ENCODE data around the gene FUT4.

DNA sequence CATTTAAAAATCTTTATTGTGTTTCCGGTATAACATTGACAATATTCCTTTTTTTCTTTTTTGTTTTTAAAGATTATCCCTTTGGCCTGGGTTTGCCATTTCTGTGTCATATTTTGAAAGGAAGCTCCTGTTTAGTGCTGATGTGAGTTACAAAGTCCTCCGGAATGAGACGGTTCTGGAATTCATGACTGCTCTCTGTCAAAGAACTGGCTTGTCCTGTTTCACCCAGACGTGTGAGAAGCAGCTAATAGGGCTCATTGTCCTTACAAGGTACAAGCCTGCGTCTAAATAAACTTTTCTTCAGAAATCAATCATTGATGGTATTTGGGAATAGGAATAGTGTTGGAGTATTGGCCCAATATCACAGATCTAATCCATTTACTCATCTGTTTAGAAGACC lies 43.3 kb downstream of the FUT4 start:
- no peak for TF ChIP-seq POLR2AphosphoS5 (IDR thresholded peaks at IDR 0.05)
- TF ChIP-seq, protein P1, sequence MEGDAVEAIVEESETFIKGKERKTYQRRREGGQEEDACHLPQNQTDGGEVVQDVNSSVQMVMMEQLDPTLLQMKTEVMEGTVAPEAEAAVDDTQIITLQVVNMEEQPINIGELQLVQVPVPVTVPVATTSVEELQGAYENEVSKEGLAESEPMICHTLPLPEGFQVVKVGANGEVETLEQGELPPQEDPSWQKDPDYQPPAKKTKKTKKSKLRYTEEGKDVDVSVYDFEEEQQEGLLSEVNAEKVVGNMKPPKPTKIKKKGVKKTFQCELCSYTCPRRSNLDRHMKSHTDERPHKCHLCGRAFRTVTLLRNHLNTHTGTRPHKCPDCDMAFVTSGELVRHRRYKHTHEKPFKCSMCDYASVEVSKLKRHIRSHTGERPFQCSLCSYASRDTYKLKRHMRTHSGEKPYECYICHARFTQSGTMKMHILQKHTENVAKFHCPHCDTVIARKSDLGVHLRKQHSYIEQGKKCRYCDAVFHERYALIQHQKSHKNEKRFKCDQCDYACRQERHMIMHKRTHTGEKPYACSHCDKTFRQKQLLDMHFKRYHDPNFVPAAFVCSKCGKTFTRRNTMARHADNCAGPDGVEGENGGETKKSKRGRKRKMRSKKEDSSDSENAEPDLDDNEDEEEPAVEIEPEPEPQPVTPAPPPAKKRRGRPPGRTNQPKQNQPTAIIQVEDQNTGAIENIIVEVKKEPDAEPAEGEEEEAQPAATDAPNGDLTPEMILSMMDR (IDR thresholded peaks at IDR 0.05): no peak
